NOMO-1 (cell line): ENCODE measurements around the gene HSPA1L.

Source experiments
- DNase-seq, 2 experiments: peaks; one replicate each; lab custom pipeline; 2025; ENCODE audit not compliant: unreplicated experiment in 2 of 2; lab: John Stamatoyannopoulos, UW

HSPA1L gene

DNA sequence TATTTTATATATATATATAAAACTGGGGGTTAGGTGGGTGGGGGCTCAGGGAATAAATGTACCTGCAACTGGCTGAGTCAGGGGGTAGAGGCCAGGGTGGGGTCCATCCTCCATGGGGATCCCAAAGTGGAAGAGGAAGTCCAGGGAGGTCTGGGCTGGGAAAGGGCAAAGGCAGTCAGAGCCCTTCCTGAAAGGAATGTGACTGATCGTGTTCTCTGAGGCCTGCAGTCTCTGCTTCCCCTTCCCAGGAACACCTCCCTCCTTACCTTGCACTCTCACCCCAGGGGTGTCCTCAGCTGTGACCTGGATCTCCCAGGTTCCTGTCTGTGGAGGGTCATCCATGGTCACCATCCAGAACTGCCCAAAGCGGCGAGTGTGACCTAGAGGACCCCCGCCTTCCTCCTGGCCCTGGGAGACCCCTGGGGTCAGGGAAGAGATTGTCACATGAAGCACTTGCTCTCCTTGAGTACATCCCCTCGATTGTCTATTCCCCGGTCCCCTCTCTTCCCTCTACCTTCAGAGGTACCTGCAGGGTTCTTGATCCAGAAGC lies 47.9 kb downstream of the HSPA1L start:
- no peak for DNase-seq

DNA sequence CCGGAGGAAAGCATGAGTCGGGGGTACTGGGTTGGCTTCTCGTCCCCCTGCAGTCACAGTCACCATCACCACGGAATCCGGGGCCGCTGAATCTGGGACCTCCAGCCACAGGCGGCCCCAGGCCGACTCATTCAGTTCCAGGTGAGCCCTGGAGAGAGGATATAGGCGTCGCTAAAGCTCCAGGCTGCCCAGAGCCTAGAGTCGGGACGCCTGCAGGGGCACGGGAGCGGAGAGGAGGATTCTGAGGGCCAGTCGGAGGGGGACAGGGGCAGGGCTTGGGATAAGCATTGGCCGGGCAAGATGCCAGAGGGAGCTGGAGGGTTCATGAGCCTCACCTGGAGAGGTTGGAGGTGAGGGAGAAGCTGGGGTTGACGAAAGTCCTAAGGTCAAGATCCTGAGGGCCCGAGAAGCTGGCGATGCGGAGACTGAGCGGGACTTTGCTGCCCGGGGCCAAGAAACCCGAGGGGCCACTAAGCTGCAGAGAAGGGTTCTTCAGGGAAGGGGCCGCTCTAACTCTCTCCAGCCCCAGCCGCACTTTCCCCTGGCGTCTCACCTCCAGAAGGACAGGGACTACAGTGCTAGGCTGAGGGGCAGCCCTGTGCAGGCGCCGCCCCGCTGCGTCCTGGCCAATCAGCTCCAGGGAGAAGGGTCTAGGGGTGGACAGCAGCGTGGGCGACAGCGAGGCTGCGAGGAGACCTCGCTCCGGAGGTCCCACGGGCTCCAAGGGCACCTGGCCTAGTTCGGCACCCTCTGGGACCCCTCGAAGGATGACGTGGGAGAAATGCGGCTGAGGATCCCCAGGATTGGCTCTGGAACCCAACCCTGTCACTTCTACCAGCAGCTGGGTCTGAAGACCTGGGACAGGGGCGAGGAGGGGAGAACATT lies 48.9 kb downstream of the HSPA1L start:
- no peak for DNase-seq

DNA sequence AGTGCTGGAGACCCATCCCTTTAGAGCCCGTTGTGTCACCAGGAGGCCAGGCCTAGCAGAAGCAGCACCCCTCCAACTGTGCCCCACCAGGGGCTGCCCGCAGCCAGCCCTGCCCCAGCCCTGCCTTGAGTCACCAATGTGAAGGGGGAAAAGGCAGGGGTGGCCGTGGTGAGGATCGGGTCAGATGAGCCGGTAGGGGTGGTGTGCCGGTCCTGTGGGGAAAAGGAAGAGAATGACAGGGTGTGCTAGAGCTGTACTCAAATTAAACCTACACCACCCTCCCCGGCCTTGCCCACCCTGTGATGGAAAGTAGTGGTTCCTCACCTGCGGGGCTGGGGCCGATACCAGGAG lies 49.5 kb downstream of the HSPA1L start:
- DNase-seq = no peak

DNA sequence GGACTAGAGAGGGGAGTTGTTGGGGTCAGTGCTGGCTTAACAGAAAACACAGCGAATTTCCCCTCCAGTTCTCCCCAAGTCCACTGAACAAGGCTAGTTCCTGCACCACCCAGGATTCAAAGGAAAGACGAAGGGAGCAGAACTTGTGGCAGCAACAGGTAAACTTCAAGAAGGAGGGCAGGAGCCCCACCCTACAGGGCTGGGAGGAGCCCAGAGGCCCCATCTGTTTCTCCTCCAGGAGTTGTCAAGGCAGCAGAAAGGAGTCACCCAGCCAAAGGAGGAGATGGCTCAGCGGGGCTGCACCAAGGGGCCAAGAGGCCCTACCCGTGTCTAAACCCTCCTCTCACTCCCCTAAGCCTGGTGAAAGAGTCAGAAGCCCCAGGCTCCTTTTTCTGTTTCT lies 50.9 kb downstream of the HSPA1L start:
- DNase-seq = no peak

DNA sequence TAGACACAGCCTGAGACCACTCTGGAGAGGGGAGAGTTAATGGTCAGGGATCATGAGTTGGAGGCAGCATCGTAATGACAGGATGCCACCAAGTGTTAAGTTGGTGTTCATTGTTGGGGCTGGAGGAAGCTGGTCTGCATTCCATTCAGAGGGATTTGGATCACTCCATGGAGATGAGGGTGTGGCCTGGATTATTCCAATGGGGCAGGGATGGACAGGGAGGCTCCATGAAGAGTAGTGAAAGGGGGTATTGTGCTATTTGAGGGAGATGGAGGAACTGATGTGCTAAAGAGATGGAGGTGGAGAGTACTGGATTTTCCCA lies 51.5 kb downstream of the HSPA1L start:
- no peak for DNase-seq

DNA sequence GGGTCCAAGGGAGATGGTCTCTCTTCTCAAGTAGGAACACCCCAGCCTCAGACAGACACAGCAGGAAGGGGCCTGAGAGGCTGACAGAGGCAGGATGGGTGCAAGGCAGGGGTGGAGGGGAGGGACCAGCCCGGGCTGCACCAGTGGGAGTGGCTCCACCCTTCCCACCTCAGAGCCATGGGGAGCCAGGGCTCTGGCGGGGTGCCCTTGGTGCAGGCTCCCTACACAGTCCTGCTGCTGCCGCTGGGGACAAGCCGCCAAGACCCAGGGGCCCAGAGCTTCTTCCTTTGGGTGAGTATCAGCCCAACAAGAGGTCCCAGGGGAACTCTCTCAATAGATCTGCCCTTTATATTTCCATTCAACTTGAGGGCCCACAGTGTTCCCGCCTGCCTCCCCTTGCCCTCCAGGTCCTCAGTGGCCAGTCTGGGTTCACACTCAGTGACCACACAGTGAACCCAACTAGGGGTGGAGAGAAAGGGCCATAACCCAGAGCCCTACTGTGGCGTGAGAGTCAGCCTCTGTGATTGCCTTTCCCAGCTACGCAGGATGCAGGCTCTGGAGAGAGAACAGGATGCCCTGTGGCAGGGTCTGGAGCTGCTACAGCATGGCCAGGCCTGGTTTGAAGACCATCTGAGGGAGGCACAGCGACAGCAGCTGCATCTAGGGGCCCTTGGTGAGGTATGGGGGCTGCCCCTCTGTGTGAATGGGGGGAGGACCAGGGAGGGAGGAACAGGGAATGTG lies 52.0 kb downstream of the HSPA1L start:
- DNase-seq = no peak

DNA sequence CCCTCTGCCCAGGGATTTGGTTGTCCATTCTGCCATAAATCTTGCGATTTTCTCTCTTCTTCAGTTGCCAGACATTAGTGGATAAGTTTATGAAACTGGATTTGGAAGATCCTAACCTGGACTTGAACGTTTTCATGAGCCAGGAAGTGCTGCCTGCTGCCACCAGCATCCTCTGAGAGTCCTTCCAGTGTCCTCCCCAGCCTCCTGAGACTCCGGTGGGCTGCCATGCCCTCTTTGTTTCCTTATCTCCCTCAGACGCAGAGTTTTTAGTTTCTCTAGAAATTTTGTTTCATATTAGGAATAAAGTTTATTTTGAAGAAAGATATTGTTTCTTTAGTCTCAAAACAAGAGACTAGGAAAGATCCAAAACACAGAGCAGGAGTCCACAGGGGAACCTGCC lies 52.7 kb downstream of the HSPA1L start, which contains the start of gene SAPCD1:
SAPCD1 (plus strand) TSS at position 301 of the 400 bp plus-strand sequence. CDS start 399 bp downstream, outside the sequence.
- no peak for DNase-seq

DNA sequence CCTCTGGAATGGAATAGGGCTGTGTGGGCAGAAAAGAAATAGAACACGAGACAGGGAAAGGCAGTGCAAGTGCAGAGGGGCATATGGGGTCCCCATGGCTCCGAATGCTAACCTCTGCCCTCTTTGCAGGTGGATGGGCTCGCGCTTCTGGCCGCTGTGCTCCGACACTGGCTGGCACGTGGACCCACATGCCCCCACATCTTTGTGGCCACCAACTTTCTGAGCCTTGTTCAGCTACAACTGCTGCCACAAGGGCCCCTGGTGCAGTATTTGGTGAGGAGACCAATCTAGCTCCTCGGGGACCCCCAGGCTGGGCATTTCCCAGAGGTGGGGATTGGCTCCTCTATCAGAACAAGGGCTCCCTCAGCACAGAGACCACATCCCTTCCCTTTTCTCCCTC lies 53.7 kb downstream of the HSPA1L start:
- DNase-seq = no peak

DNA sequence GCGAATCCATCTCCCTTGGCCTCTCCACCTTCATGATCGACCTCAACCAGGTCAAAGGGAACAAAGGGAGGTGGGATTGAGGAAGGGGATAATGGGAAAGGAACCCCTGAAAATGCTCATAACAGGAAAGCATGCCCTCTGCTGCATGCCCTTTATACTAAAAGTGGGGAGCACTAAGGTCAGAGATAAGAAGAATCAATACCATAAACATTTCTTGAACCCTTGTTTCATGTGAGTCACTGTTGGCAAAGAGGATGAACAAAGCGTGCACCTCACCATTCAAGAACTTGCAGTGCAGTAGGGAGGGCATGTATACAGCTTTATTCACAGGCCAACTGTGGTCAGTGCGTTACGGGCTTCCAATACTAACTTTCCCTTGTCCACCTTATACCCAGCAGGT lies 54.3 kb downstream of the HSPA1L start:
- DNase-seq = no peak
